BE2C (cell line): Measurements from ENCODE around the gene CCNF.
A peak's percentile ranks its signal among the peaks of the same experiment; 100 is the strongest.

Experiments used
- DNase-seq: peaks from one replicate; pipeline ENCODE4 v3.0.0-alpha.2; 2020
- H3K27me3 ChIP-seq: fragments of 250-450 bp; sonication (Bioruptor Pico); 2 replicates; pipeline ENCODE4 v1.5.1; 2020; ENCODE audit warnings: mild to moderate bottlenecking
- H3K36me3 ChIP-seq: fragments of 250-450 bp; sonication (Bioruptor Pico); 2 replicates; pipeline ENCODE4 v1.5.1; 2020; ENCODE audit warnings: mild to moderate bottlenecking
- H3K4me1 ChIP-seq: fragments of 250-450 bp; sonication (Bioruptor Pico); 2 replicates; pipeline ENCODE4 v1.5.1; 2020
- H3K4me3 ChIP-seq: 2 replicates; pipeline ENCODE4 v1.5.1; 2011; ENCODE audit warnings: low read depth, low read length
- H3K9me3 ChIP-seq: fragments of 250-450 bp; sonication (Bioruptor Pico); 2 replicates; pipeline ENCODE4 v1.5.1; 2020
- CTCF ChIP-seq: IDR thresholded peaks from 2 replicates; pipeline ENCODE4 v1.5.1; 2012; ENCODE audit warnings: mild to moderate bottlenecking, low read depth, low read length

Gene CCNF

GRCh38 chr16:2462031-2462866, 33.0 kb downstream of the CCNF start:
- peaks cover 11% of the 10 kb centered on the region for H3K36me3 ChIP-seq
- H3K9me3 ChIP-seq: no peaks in the 10 kb centered on the region
- H3K4me1 ChIP-seq: peaks cover 3% of the 10 kb centered on the region
- no peak for TF ChIP-seq CTCF
- DNase-seq: no peak
- no peaks in the 10 kb centered on the region for H3K27me3 ChIP-seq
- no peak overlapping the region for H3K4me3 ChIP-seq

GRCh38 chr16:2464333-2464732, 35.1 kb downstream of the CCNF start:
- no peaks in the 10 kb centered on the region for H3K9me3 ChIP-seq
- DNase-seq: no peak
- H3K36me3 ChIP-seq: peaks cover 4% of the 10 kb centered on the region
- no peak for TF ChIP-seq CTCF
- peaks cover 10% of the 10 kb centered on the region for H3K4me1 ChIP-seq
- H3K27me3 ChIP-seq: no peaks in the 10 kb centered on the region
- H3K4me3 ChIP-seq: no peak overlapping the region

- Histone ChIP-seq H3K4me3 (no peak overlapping the region), H3K27me3 (no peaks in the 10 kb centered on the region), H3K36me3 (peaks cover 4% of the 10 kb centered on the region), H3K9me3 (no peaks in the 10 kb centered on the region), H3K4me1 (peaks cover 25% of the 10 kb centered on the region)
- DNase-seq: no peak
- peak; percentile 40 for TF ChIP-seq CTCF
Observed at GRCh38 chr16:2465653-2466415, 36.6 kb downstream of the CCNF start.

GRCh38 chr16:2466667-2467527, 37.6 kb downstream of the CCNF start:
- no peaks in the 10 kb centered on the region for H3K9me3 ChIP-seq
- peaks cover 28% of the 10 kb centered on the region for H3K4me1 ChIP-seq
- TF ChIP-seq CTCF: no peak
- no peaks in the 10 kb centered on the region; the same call in 1 of the 2 replicates for H3K36me3 ChIP-seq
- no peaks in the 10 kb centered on the region for H3K27me3 ChIP-seq
- no peak for DNase-seq
- H3K4me3 ChIP-seq: no peak overlapping the region

GRCh38 chr16:2467528-2468232, 38.4 kb downstream of the CCNF start:
- peak; percentile 85 for DNase-seq
- Histone ChIP-seq H3K4me3 (peak overlapping the region; percentile 56), H3K4me1 (peaks cover 31% of the 10 kb centered on the region), H3K27me3 (no peaks in the 10 kb centered on the region), H3K36me3 (no peaks in the 10 kb centered on the region; the same call in 1 of the 2 replicates), H3K9me3 (no peaks in the 10 kb centered on the region)
- TF ChIP-seq CTCF: no peak
